ENCODE measurements around the gene NDST1.

Gene NDST1

DNA sequence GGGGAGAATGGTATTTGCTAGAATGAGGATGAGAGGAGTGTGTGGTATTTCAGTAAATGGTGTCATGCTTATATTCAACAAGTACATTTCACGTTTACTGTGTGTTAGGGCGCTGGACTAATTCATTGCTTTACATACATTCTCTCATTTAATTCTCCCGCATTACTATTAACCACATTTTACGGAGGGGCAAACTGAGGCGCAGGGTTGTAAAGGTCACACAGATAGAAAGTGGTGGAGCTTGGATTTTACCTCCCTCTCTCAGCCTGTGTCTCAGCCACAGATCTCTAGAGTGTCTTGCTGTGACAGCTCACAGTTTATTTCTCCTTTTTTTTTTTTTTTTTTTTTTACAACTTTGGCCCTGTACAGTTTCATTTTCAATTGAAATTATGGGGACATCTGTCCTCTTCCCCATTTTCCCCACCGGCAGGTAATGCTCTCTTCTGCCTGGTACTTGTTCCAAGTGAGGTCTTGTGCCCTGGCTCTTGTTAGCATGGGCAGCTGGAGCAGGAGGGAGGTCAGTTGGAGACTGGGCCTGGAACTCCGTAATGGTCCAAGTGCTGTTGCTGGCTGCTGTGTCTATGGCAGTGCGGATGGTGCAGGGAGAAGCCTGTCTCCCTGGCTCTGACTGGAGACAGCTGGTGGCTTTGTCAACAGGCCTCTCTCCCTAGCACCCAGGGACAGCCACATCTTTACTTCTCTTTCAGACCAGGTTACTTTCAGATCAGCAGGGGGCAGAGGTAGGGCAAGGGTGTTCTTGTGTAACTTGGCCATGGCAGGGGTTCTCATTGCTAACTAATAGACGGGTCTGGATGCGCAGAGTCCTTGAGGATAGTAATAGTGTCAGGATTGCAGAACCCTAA is 20.5 kb upstream of the NDST1 start:
- TF ChIP-seq EZH2phosphoT487 (conservative IDR thresholded peaks at IDR 0.05; ENCODE audit: low read length), result no peak
- TF ChIP-seq, protein P1, sequence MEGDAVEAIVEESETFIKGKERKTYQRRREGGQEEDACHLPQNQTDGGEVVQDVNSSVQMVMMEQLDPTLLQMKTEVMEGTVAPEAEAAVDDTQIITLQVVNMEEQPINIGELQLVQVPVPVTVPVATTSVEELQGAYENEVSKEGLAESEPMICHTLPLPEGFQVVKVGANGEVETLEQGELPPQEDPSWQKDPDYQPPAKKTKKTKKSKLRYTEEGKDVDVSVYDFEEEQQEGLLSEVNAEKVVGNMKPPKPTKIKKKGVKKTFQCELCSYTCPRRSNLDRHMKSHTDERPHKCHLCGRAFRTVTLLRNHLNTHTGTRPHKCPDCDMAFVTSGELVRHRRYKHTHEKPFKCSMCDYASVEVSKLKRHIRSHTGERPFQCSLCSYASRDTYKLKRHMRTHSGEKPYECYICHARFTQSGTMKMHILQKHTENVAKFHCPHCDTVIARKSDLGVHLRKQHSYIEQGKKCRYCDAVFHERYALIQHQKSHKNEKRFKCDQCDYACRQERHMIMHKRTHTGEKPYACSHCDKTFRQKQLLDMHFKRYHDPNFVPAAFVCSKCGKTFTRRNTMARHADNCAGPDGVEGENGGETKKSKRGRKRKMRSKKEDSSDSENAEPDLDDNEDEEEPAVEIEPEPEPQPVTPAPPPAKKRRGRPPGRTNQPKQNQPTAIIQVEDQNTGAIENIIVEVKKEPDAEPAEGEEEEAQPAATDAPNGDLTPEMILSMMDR (IDR thresholded peaks at IDR 0.05; ENCODE audit: insufficient read depth, low read length, poor library complexity, severe bottlenecking), result no peak
- H3K27ac ChIP-seq (ENCODE audit: low read depth, low read length), result no peak overlapping the region
- peak overlapping the region; percentile 43 for H3K4me2 ChIP-seq (ENCODE audit: low read depth, low read length, poor library complexity, severe bottlenecking)
- no peaks in the 10 kb centered on the region for H3K9me2 ChIP-seq (replicated peaks; ENCODE audit: insufficient read depth, low read length)
- no peaks in the 10 kb centered on the region for H3F3A ChIP-seq (ENCODE audit: insufficient read depth)
- H3K79me2 ChIP-seq (ENCODE audit: insufficient read depth, low read length), result no peaks in the 10 kb centered on the region
- H3K4me3 ChIP-seq (ENCODE audit: insufficient read depth, low read length, poor library complexity, severe bottlenecking), result no peak overlapping the region
- no peaks in the 10 kb centered on the region for H4K20me1 ChIP-seq (ENCODE audit: low read depth, low read length)
- H3K9ac ChIP-seq (ENCODE audit: low read length), result no peak overlapping the region
- no peaks in the 10 kb centered on the region for H3K27me3 ChIP-seq (ENCODE audit: low read length)
- no peak overlapping the region for H2AFZ ChIP-seq (ENCODE audit: low read depth, low read length, severe bottlenecking)
- no peaks in the 10 kb centered on the region for H3K9me3 ChIP-seq (ENCODE audit: insufficient read depth, low read length)
- no peaks in the 10 kb centered on the region for H3K36me3 ChIP-seq (ENCODE audit: low read length)

DNA sequence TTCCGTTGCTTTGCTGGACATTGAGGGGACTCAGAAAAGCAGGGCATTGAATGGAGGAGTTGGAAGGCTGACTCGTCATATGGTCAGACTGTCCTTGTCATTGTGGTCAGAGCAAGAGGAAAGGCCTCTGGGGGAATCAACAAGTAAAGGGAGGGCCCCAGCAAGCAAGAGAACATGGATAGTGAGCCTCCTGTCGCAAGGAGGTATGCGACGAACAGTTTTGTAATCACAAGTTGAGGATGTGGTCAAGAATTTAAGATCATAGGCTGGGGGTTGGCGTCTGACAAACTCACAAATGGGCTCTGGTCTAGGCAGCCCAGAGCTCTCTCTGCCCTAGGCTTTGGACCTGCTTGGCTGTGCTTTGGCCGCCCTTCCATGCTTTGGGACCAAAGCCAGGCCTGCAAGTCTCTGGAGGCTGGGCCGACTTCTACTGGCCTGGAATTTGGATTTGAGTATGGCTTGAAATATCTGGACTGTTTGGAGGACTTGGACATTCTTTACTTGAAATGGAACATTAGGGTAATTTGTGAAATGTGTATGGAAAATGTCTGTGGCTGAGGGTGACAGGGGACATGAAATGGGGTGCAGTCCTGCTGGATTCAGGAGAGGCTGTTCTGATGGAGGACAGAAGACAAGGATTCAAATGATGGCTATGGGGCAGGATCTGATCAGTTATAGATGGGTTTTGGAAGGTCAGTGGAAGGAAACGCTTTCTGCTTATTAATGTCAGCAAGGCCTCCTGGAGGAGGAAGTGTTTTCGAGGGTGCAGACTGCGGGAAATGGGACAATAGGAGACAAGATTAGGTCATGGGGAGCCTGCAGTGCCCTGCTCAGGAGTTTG is 19.2 kb upstream of the NDST1 start:
- H4K20me1 ChIP-seq (ENCODE audit: low read depth, low read length), result no peaks in the 10 kb centered on the region
- no peaks in the 10 kb centered on the region for H3K9me3 ChIP-seq (ENCODE audit: insufficient read depth, low read length)
- H3K9ac ChIP-seq (ENCODE audit: low read length), result no peak overlapping the region
- H3K4me2 ChIP-seq (ENCODE audit: low read depth, low read length, poor library complexity, severe bottlenecking), result no peak overlapping the region
- no peaks in the 10 kb centered on the region for H3K79me2 ChIP-seq (ENCODE audit: insufficient read depth, low read length)
- no peaks in the 10 kb centered on the region for H3F3A ChIP-seq (ENCODE audit: insufficient read depth)
- H3K9me2 ChIP-seq (replicated peaks; ENCODE audit: insufficient read depth, low read length), result no peaks in the 10 kb centered on the region
- H3K4me3 ChIP-seq (ENCODE audit: insufficient read depth, low read length, poor library complexity, severe bottlenecking), result no peak overlapping the region
- TF ChIP-seq EZH2phosphoT487 (conservative IDR thresholded peaks at IDR 0.05; ENCODE audit: low read length), result no peak
- TF ChIP-seq, protein P1 (IDR thresholded peaks at IDR 0.05; ENCODE audit: insufficient read depth, low read length, poor library complexity, severe bottlenecking), result no peak
- H3K27me3 ChIP-seq (ENCODE audit: low read length), result no peaks in the 10 kb centered on the region
- no peaks in the 10 kb centered on the region for H3K36me3 ChIP-seq (ENCODE audit: low read length)
- no peak overlapping the region for H2AFZ ChIP-seq (ENCODE audit: low read depth, low read length, severe bottlenecking)
- H3K27ac ChIP-seq (ENCODE audit: low read depth, low read length), result no peak overlapping the region

DNA sequence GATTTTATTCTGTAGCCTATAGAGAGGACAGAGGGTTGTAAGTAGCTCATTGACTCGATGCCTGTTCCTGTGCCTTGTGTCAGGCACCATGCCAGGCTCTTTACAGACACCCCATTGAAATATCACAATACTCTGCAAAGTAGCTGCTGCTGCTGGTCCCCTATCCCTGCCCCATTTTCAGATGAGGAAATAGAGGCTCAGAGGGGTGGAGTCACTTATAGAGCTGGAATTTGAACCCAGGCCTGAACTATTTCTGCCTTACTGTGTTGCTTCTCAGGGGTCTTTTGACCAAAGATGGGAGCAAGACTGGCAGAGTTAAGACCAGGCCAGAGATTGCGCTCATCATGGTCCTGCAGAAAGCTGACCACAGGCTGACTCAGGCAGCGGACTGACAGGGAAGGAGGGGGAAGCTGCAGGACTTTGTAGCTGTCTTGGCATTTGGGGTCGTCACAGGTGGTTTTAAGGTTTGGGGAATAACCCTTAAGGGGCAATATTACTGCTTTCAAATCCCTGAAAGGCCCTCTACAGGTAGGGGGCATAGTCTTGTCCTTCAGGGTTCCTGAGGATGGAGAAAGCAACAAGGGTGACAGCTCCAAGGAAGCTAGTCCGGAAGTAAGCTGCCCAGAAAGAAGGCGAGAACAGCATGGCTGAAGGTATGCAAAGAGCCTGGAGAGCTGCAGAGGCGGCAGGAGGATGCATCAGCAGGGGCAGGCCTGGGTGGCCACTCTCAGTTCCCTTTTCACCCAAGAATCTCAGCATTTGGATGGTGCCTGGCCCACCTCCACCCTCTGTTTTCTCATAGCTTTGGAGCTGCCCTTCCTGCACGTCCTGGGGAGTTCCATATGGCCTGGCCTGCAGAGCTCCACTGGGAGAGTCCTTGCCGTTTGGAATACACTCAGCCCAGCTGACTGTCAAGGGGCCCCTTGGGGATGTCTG is 18.3 kb upstream of the NDST1 start:
- Histone ChIP-seq H3K27ac (ENCODE audit: low read depth, low read length) (no peak overlapping the region), H3K27me3 (ENCODE audit: low read length) (no peaks in the 10 kb centered on the region), H3K36me3 (ENCODE audit: low read length) (no peaks in the 10 kb centered on the region), H3K79me2 (ENCODE audit: insufficient read depth, low read length) (no peaks in the 10 kb centered on the region), H3K4me3 (ENCODE audit: insufficient read depth, low read length, poor library complexity, severe bottlenecking) (no peak overlapping the region), H3F3A (ENCODE audit: insufficient read depth) (no peaks in the 10 kb centered on the region), H3K9me2 (replicated peaks; ENCODE audit: insufficient read depth, low read length) (no peaks in the 10 kb centered on the region), H3K4me2 (ENCODE audit: low read depth, low read length, poor library complexity, severe bottlenecking) (no peak overlapping the region), H3K9me3 (ENCODE audit: insufficient read depth, low read length) (no peaks in the 10 kb centered on the region), H2AFZ (ENCODE audit: low read depth, low read length, severe bottlenecking) (no peak overlapping the region), H4K20me1 (ENCODE audit: low read depth, low read length) (no peaks in the 10 kb centered on the region), H3K9ac (ENCODE audit: low read length) (no peak overlapping the region)
- no peak for TF ChIP-seq EZH2phosphoT487 (conservative IDR thresholded peaks at IDR 0.05; ENCODE audit: low read length)
- TF ChIP-seq, protein P1 (IDR thresholded peaks at IDR 0.05; ENCODE audit: insufficient read depth, low read length, poor library complexity, severe bottlenecking), result no peak
